Common myeloid progenitor, CD34-positive (primary cell): Measurements from ENCODE around the gene TMEM128.
"Not testable (repeated sequence)": the region's sequence is repeated elsewhere in the genome, so short reads cannot be mapped to it uniquely, and the experiment has no call there.

ENCODE experiments used
- CTCF ChIA-PET: fragments of 350-600 bp; sonication (Branson Sonifier 250); formaldehyde crosslinking; loops from one replicate; lab custom pipeline; 2021; ENCODE audit warnings: antibody characterized with exemption; lab: Charles Lee
- POLR2A ChIA-PET: fragments of 350-600 bp; sonication (Branson Sonifier 250); formaldehyde crosslinking; loops from one replicate; lab custom pipeline; 2021; ENCODE audit warnings: antibody characterized with exemption; lab: Charles Lee
- DNase-seq, 3 donors: peaks; one replicate each; pipeline versions ENCODE4 v3.0.0 to v3.0.0-alpha.2; 2013
- H3K27ac ChIP-seq, 2 experiments: 1 replicate in 1 of 2; 2 replicates in 1 of 2; pipeline ENCODE4 v1.7.0; 2013; ENCODE audit warnings: inconsistent platforms in 2 of 2, low read length in 2 of 2, mild to moderate bottlenecking in 2 of 2, low read depth in 1 of 2, moderate library complexity in 1 of 2; ENCODE audit not compliant: severe bottlenecking in 2 of 2, insufficient read depth in 1 of 2, poor library complexity in 1 of 2
- H3K27me3 ChIP-seq, 5 experiments: replicated peaks in 2 of 5; 1 replicate in 3 of 5; 2 replicates in 2 of 5; pipeline versions ENCODE4 v1.6.1 to v1.7.0; 2013; ENCODE audit warnings: low read length in 4 of 5, mild to moderate bottlenecking in 2 of 5, moderate library complexity in 2 of 5, inconsistent platforms in 1 of 5; ENCODE audit not compliant: insufficient read depth in 5 of 5, control insufficient read depth in 4 of 5
- H3K36me3 ChIP-seq, 4 experiments: 1 replicate in 2 of 4; 2 replicates in 2 of 4; pipeline versions ENCODE4 v1.6.1 to v1.7.0; 2013; ENCODE audit warnings: low read length in 3 of 4, control low read depth in 1 of 4, mild to moderate bottlenecking in 1 of 4; ENCODE audit not compliant: control insufficient read depth in 4 of 4, insufficient read depth in 4 of 4
- H3K4me1 ChIP-seq, 4 experiments: 1 replicate in 3 of 4; 2 replicates in 1 of 4; pipeline versions ENCODE4 v1.6.1 to v1.7.1; 2013; ENCODE audit warnings: low read length in 3 of 4, mild to moderate bottlenecking in 3 of 4, control low read depth in 1 of 4, inconsistent platforms in 1 of 4, moderate library complexity in 1 of 4; ENCODE audit not compliant: control insufficient read depth in 4 of 4, insufficient read depth in 4 of 4; ENCODE audit errors: control extremely low read depth in 1 of 4
- H3K4me3 ChIP-seq, 7 experiments: 1 replicate in 4 of 7; 2 replicates in 3 of 7; pipeline versions ENCODE4 v1.5.1 to v1.7.0; 2013; ENCODE audit warnings: mild to moderate bottlenecking in 7 of 7, low read length in 6 of 7, moderate library complexity in 6 of 7, inconsistent platforms in 2 of 7, low read depth in 2 of 7, control low read depth in 1 of 7; ENCODE audit not compliant: insufficient read depth in 4 of 7, control insufficient read depth in 1 of 7; ENCODE audit errors: extremely low read depth in 1 of 7
- H3K9me3 ChIP-seq, 5 experiments: 1 replicate in 4 of 5; 2 replicates in 1 of 5; pipeline versions ENCODE4 v1.6.1 to v1.7.1; 2013; ENCODE audit warnings: low read length in 4 of 5, mild to moderate bottlenecking in 2 of 5, inconsistent platforms in 1 of 5, low read depth in 1 of 5, moderate library complexity in 1 of 5; ENCODE audit not compliant: control insufficient read depth in 4 of 5, insufficient read depth in 2 of 5; ENCODE audit errors: control extremely low read depth in 1 of 5
- WGBS: methylation state at CpG from one replicate; pipeline ENCODE4 v1.1.5; 2013; ENCODE audit not compliant: insufficient coverage; 5-methylcytosine and 5-hydroxymethylcytosine counted together

The TMEM128 gene

DNA sequence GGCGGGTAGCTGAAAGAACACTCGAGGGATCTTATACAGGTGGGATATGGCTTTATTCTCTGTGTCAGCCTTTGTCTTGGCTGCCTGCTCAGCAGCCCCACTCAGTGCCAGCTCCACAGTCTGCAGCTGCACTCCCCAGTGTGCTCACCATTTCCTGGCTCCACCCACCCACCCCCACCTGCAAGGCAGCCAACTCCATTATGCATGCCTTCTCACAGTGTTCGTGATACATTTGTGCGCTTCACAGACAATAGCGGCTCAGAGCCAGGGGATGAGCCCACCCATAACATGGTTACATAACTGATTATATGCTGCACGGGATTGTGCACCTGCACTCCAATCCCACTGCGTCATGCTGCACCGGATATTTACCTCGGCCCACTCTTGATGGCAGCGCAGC is 8.8 kb upstream of the TMEM128 start:
- no peak overlapping the region for H3K4me3 ChIP-seq
- peak in 1 of 3 donors; percentile 6 for DNase-seq
- H3K27ac ChIP-seq: no peak overlapping the region
- H3K4me1 ChIP-seq: no peaks in the 10 kb centered on the region
- H3K36me3 ChIP-seq: no peaks in the 10 kb centered on the region
- H3K27me3 ChIP-seq: peaks cover 3 to 11% (median 9%) of the 10 kb centered on the region in 5 experiments
- ChIA-PET CTCF (interaction anchor here (1.0 kb wide), 1 partner anchor 173 kb away, joined by 3 read pairs; no protein-coding TSS in a partner anchor), POLR2A (no interaction called here)
- no peaks in the 10 kb centered on the region for H3K9me3 ChIP-seq
- WGBS: 85% methylated on average over 9 of the region's 10 CpGs

DNA sequence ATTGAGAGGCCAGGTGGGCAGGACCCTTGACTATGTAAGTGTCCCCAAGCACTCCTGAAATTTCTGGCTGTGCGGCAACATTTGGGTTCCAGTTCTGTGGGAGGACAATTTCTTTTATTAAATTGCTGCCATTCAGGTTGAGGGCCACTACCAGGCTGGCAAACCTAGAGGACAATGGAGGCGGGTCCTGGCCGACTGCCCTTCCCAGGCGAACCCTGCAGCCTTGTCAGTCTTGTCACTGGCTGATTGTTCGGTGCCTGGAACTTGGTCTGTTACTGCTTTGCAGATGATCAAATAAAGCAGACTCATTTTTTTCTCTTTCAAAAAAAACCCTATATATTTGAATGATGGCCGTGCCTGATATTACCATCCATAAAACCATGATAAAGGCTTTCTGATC is 6.6 kb upstream of the TMEM128 start:
- Histone ChIP-seq H3K4me1 (no peaks in the 10 kb centered on the region), H3K4me3 (no peak overlapping the region), H3K27me3 (peaks cover 3 to 13% (median 9%) of the 10 kb centered on the region in 5 experiments), H3K9me3 (no peaks in the 10 kb centered on the region), H3K27ac (no peak overlapping the region), H3K36me3 (no peaks in the 10 kb centered on the region)
- ChIA-PET POLR2A (no interaction called here), CTCF (interaction anchor here (1.0 to 2.1 kb wide), 4 partner anchors 14 to 82 kb away, joined by 4 to 5 read pairs (median 4); no protein-coding TSS in a partner anchor)
- 91% methylated on average over 4 of the region's 6 CpGs for WGBS
- DNase-seq: no peak

DNA sequence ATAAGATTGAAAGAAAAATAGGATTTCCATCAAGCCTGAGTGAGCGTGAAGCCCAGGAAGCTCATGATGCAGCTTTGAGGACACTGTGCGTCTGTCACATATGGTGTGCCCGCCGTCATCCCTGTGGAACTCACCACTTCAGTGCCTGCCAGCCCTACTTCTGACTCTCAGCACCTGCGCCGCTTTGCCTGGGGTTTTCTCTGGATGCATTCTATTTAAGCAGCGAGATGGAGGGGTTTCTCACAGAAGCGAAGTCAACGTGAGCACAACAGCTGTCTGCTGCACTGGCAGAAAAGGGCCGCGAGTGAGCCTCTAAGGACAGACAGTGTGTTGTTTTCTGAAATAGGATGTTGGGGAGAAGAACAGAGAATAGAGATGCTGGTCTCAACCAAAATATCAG is 6.2 kb upstream of the TMEM128 start:
- Histone ChIP-seq H3K4me1 (no peaks in the 10 kb centered on the region), H3K9me3 (no peaks in the 10 kb centered on the region), H3K27me3 (peaks cover 3 to 13% (median 9%) of the 10 kb centered on the region in 5 experiments), H3K27ac (no peak overlapping the region), H3K4me3 (no peak overlapping the region), H3K36me3 (no peaks in the 10 kb centered on the region)
- ChIA-PET CTCF (interaction anchor here (1.0 to 2.1 kb wide), 2 partner anchors 14 to 82 kb away, joined by 4 to 5 read pairs; no protein-coding TSS in a partner anchor), POLR2A (no interaction called here)
- no peak for DNase-seq
- WGBS: 86% methylated on average over 10 of the region's 11 CpGs

DNA sequence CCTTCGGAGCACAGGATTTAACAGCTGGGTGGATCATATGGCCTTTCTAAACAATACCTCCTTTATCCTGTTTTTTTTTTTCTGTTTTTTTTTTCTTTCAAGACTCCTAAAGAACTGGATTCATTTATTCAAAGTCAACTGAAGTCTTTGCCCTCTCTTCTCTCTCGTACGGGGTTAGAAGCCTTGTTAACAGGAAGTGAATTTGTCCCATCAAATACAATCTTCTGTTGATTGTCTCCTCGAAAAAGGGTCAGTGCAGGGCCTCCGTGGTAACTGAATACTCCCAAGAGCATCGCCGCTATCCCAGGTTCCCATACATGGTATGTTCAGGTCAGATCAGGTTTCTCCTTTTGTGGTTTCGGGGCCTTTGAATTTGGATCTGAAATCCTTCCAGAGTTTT is 1.8 kb upstream of the TMEM128 start:
- ChIA-PET CTCF (interaction anchor here (2.0 kb wide), 1 partner anchor 10 kb away, joined by 14 read pairs; no protein-coding TSS in a partner anchor), POLR2A (no interaction called here)
- Histone ChIP-seq H3K9me3 (no peaks in the 10 kb centered on the region), H3K27me3 (peaks cover 3 to 10% (median 4%) of the 10 kb centered on the region in 5 experiments), H3K36me3 (peaks cover 2 to 7% (median 6%) of the 10 kb centered on the region in 4 experiments), H3K4me1 (peaks cover 8 to 18% (median 12%) of the 10 kb centered on the region in 4 experiments), H3K27ac (no peak overlapping the region), H3K4me3 (no peak overlapping the region)
- WGBS: 96% methylated on average over 7 of the region's 8 CpGs
- no peak for DNase-seq

DNA sequence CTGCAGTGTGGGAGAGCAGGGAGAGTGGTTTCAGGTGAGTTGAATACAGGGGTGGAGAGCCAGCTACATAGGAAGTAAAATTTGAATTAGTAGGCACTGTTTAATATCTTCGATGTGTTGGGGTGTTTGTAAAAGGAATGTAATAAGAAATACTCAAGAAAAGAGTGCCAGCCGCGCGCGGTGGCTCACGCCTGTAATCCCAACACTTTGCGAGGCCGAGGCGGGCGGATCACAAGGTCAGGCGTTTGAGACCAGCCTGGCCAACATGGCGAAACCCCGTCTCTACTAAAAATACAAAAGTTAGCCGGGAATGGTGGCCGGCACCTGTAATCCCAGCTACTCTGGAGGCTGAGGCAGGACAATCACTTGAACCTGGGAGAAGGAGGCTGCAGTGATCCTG is 1.3 kb upstream of the TMEM128 start:
- not testable (repeated sequence) for H3K4me3 ChIP-seq

DNA sequence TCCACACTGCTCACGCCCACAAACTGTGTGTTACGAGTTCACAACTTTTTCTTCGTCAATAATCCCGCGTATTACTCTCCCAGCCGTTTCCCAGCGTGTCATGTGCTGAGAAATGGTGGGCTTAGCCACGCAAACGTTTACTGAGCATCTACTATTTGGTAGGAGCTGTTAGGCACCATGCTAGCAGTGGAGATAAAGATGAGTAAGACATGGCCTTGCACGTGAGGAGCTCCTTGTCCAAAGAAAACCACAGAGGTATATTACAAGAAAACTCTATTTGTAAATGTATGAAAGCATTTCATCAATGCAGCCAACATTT is 821 bp upstream of the TMEM128 start:
- H3K4me1 ChIP-seq: peaks cover 8 to 18% (median 12%) of the 10 kb centered on the region in 4 experiments
- DNase-seq: no peak
- CTCF ChIA-PET: interaction anchor here (0.7 to 2.0 kb wide), 7 partner anchors 11 to 89 kb away, joined by 3 to 14 read pairs (median 4); no protein-coding TSS in a partner anchor

More for the DNA sequence above, 1.3 kb upstream of the TMEM128 start:
- CTCF ChIA-PET: interaction anchor here (0.7 to 2.0 kb wide), 2 partner anchors 10 to 66 kb away, joined by 3 to 14 read pairs; no protein-coding TSS in a partner anchor
- peaks cover 6 to 12% (median 8%) of the 10 kb centered on the region in 4 experiments for H3K36me3 ChIP-seq
- DNase-seq, H3K27me3 ChIP-seq, POLR2A ChIA-PET, H3K9me3 ChIP-seq: not testable (repeated sequence)
- H3K27ac ChIP-seq: peak overlapping the region in 1 of 2 experiments; percentile 97
- peaks cover 8 to 18% (median 12%) of the 10 kb centered on the region in 4 experiments for H3K4me1 ChIP-seq
- WGBS: over 99% methylated on average over 15 of the region's 15 CpGs

DNA sequence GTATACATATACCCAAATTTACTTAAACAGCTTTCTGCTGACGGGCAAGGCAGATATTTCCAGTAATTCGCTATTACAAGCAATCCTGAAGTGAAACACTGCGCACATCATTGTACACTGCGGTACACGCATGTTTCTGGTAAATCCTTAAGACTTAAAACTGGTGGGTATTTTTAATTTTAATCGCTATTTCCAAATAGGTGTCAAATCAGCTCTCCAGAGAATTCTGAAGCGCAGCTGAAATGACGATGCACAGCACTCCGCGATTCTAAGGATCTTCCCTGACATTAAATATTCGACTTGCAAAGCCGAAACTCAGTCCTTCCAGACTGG is 361 bp downstream of the TMEM128 start:
- CTCF ChIA-PET: interaction anchor here (1.1 to 2.0 kb wide), 6 partner anchors 12 to 88 kb away, joined by 3 to 14 read pairs (median 4); no protein-coding TSS in a partner anchor
- Histone ChIP-seq H3K4me1 (peaks cover 8 to 18% (median 12%) of the 10 kb centered on the region in 4 experiments), H3K9me3 (no peaks in the 10 kb centered on the region), H3K36me3 (peaks cover 9 to 22% (median 17%) of the 10 kb centered on the region in 4 experiments), H3K27ac (peak overlapping the region; percentile 90 to 97), H3K27me3 (peaks cover 0 to 4% (median 3%) of the 10 kb centered on the region in 5 experiments), H3K4me3 (peak overlapping the region; percentile 86 to 99 (median 90))
- WGBS: 0% methylated on average over 10 of the region's 12 CpGs
- POLR2A ChIA-PET: interaction anchor here (0.6 to 1.0 kb wide), 2 partner anchors 26 to 71 kb away, joined by 3 to 4 read pairs; no protein-coding TSS in a partner anchor
- DNase-seq: peak in 2 of 3 donors; percentile 68 to 79

More for the DNA sequence above, 821 bp upstream of the TMEM128 start:
- Histone ChIP-seq H3K27me3 (peaks cover 3 to 4% (median 3%) of the 10 kb centered on the region in 5 experiments), H3K27ac (peak overlapping the region; percentile 90 to 97), H3K4me3 (peak overlapping the region in 6 of 7 experiments; percentile 86 to 99 (median 91)), H3K9me3 (no peaks in the 10 kb centered on the region), H3K36me3 (peaks cover 8 to 15% (median 11%) of the 10 kb centered on the region in 4 experiments)
- WGBS: 45% methylated on average over 9 of the region's 10 CpGs
- POLR2A ChIA-PET: no interaction called here
